H9 (cell line): ENCODE measurements around the gene ODF4. TPM values are rescaled to one million over a fixed set of nuclear protein-coding genes. Genes with fewer than 3 reads are reported as not detected.

Experiments used
- DNase-seq: peaks from one replicate; pipeline ENCODE4 v3.0.0-alpha.2; 2017
- H2AFZ ChIP-seq: one replicate; pipeline ENCODE4 v1.6.1; 2013; ENCODE audit warnings: mild to moderate bottlenecking, low read length, control low read depth, moderate library complexity
- H2AK5ac ChIP-seq: 2 replicates; pipeline ENCODE4 v1.6.1; 2013; ENCODE audit warnings: low read length, control low read depth, mixed read lengths; ENCODE audit not compliant: insufficient read length
- H2BK120ac ChIP-seq: one replicate; pipeline ENCODE4 v1.6.1; 2013; ENCODE audit warnings: low read depth, mild to moderate bottlenecking, low read length, control low read depth, inconsistent platforms; ENCODE audit not compliant: poor library complexity, severe bottlenecking
- H2BK12ac ChIP-seq: 2 replicates; pipeline ENCODE4 v1.6.1; 2013; ENCODE audit warnings: low read length, control low read depth, mixed read lengths, low read depth; ENCODE audit not compliant: insufficient read length
- H2BK15ac ChIP-seq: 2 replicates; pipeline ENCODE4 v1.6.1; 2013; ENCODE audit warnings: low read depth, low read length, control low read depth
- H2BK20ac ChIP-seq: one replicate; pipeline ENCODE4 v1.6.1; 2013; ENCODE audit warnings: low read depth, mild to moderate bottlenecking, low read length, control low read depth, inconsistent platforms; ENCODE audit not compliant: poor library complexity, severe bottlenecking
- H2BK5ac ChIP-seq: 2 replicates; pipeline ENCODE4 v1.6.1; 2013; ENCODE audit warnings: low read length, control low read depth, mixed read lengths; ENCODE audit not compliant: insufficient read length
- H3K14ac ChIP-seq: 2 replicates; pipeline ENCODE4 v1.6.1; 2013; ENCODE audit warnings: low read length, control low read depth; ENCODE audit not compliant: insufficient read depth
- H3K18ac ChIP-seq: 2 replicates; pipeline ENCODE4 v1.6.1; 2013; ENCODE audit warnings: low read depth, mild to moderate bottlenecking, mixed read lengths, low read length, control low read depth; ENCODE audit not compliant: insufficient read length
- H3K23ac ChIP-seq: 2 replicates; pipeline ENCODE4 v1.6.1; 2013; ENCODE audit warnings: low read length, control low read depth, mixed read lengths, low read depth; ENCODE audit not compliant: insufficient read length
- H3K23me2 ChIP-seq: 2 replicates; pipeline ENCODE4 v1.6.1; 2013; ENCODE audit warnings: low read depth, mild to moderate bottlenecking, mixed read lengths, low read length, control low read depth; ENCODE audit not compliant: insufficient read length, poor library complexity, severe bottlenecking
- H3K27ac ChIP-seq: 2 replicates; pipeline ENCODE4 v1.5.1; 2013; ENCODE audit warnings: low read length, control low read depth, mixed read lengths, low read depth; ENCODE audit not compliant: insufficient read length
- H3K27me3 ChIP-seq: 2 replicates; pipeline ENCODE4 v1.6.1; 2013; ENCODE audit warnings: low read length, control low read depth, inconsistent platforms; ENCODE audit not compliant: insufficient read depth
- H3K4ac ChIP-seq: 2 replicates; pipeline ENCODE4 v1.6.1; 2013; ENCODE audit warnings: low read depth, mild to moderate bottlenecking, control low read depth, inconsistent platforms, low read length, moderate library complexity
- H3K4me1 ChIP-seq: 2 replicates; pipeline ENCODE4 v1.6.1; 2013; ENCODE audit warnings: low read length, control low read depth, inconsistent platforms; ENCODE audit not compliant: insufficient read depth
- H3K4me2 ChIP-seq: 2 replicates; pipeline ENCODE4 v1.6.1; 2013; ENCODE audit warnings: low read length, control low read depth, mixed read lengths; ENCODE audit not compliant: insufficient read length, insufficient read depth
- H3K56ac ChIP-seq: 2 replicates; pipeline ENCODE4 v1.6.1; 2013; ENCODE audit warnings: low read depth, mild to moderate bottlenecking, mixed read lengths, low read length, control low read depth; ENCODE audit not compliant: insufficient read length
- H3K79me1 ChIP-seq: 2 replicates; pipeline ENCODE4 v1.6.1; 2013; ENCODE audit warnings: low read depth, mild to moderate bottlenecking, moderate library complexity, low read length, control low read depth, inconsistent platforms; ENCODE audit not compliant: insufficient read depth, poor library complexity, severe bottlenecking
- H3K79me2 ChIP-seq: 2 replicates; pipeline ENCODE4 v1.6.1; 2013; ENCODE audit warnings: low read length, control low read depth, inconsistent platforms; ENCODE audit not compliant: insufficient read depth
- H3K9ac ChIP-seq: 2 replicates; pipeline ENCODE4 v1.6.1; 2013; ENCODE audit warnings: low read length, control low read depth, mixed read lengths; ENCODE audit not compliant: insufficient read length; ENCODE audit errors: extremely low read depth
- H3K9me3 ChIP-seq: one replicate; pipeline ENCODE4 v1.6.1; 2013; ENCODE audit warnings: low read depth, low read length, inconsistent platforms; ENCODE audit not compliant: control insufficient read depth
- H3T11ph ChIP-seq: one replicate; pipeline ENCODE4 v1.6.1; 2013; ENCODE audit warnings: mild to moderate bottlenecking, low read length, control low read depth, inconsistent platforms
- H4K20me1 ChIP-seq: one replicate; pipeline ENCODE4 v1.6.1; 2013; ENCODE audit not compliant: control insufficient read depth, insufficient read length, insufficient read depth
- H4K5ac ChIP-seq: 2 replicates; pipeline ENCODE4 v1.6.1; 2013; ENCODE audit warnings: low read depth, mild to moderate bottlenecking, mixed read lengths, low read length, control low read depth; ENCODE audit not compliant: insufficient read length
- H4K8ac ChIP-seq: replicated peaks from 2 replicates; pipeline ENCODE4 v1.6.1; 2013; ENCODE audit warnings: low read length, control low read depth, mixed read lengths, low read depth; ENCODE audit not compliant: insufficient read length
- H4K91ac ChIP-seq: 2 replicates; pipeline ENCODE4 v1.6.1; 2013; ENCODE audit warnings: low read depth, mild to moderate bottlenecking, moderate library complexity, mixed read lengths, low read length, control low read depth; ENCODE audit not compliant: insufficient read length
- H3K27ac Mint-ChIP-seq, 3 experiments: 2 replicates in 2 of 3; 3 replicates in 1 of 3; pipeline ENCODE4 v1.8.0; 2020 to 2021; ENCODE audit warnings: mixed read lengths in 3 of 3, mild to moderate bottlenecking in 1 of 3, moderate library complexity in 1 of 3
- H3K27me3 Mint-ChIP-seq: 2 replicates; pipeline ENCODE4 v1.8.0; 2021; ENCODE audit warnings: low read depth, mild to moderate bottlenecking, moderate library complexity, mixed read lengths
- H3K36me3 Mint-ChIP-seq, 3 experiments: 2 replicates in 2 of 3; 3 replicates in 1 of 3; pipeline ENCODE4 v1.8.0; 2020 to 2021; ENCODE audit warnings: low read depth in 3 of 3, mixed read lengths in 3 of 3; ENCODE audit not compliant: insufficient read depth in 1 of 3
- H3K4me1 Mint-ChIP-seq, 2 experiments: 2 replicates each; pipeline ENCODE4 v1.8.0; 2020; ENCODE audit warnings: mixed read lengths in 2 of 2
- H3K4me3 Mint-ChIP-seq, 2 experiments: 2 replicates in 1 of 2; 3 replicates in 1 of 2; pipeline ENCODE4 v1.8.0; 2020 to 2021; ENCODE audit warnings: mild to moderate bottlenecking in 2 of 2, mixed read lengths in 2 of 2, moderate library complexity in 1 of 2
- H3K9me3 Mint-ChIP-seq, 2 experiments: 2 replicates in 1 of 2; 3 replicates in 1 of 2; pipeline ENCODE4 v1.8.0; 2020; ENCODE audit warnings: mild to moderate bottlenecking in 2 of 2, mixed read lengths in 2 of 2, moderate library complexity in 1 of 2
- WGBS: extraction: QIAGEN DNeasy Blood & Tissue Kit; methylation state at CpG from one replicate; pipeline ENCODE4 v1.1.7; 2013; ENCODE audit warnings: missing lambda C conversion rate, low lambda C conversion rate, mixed read lengths; ENCODE audit not compliant: insufficient read length; ENCODE audit errors: extremely low coverage; 5-methylcytosine and 5-hydroxymethylcytosine counted together
- total RNA-seq: library from RNA; stranded (reverse); gene quantifications from 2 replicates; pipeline ENCODE4 v1.2.1, GENCODE V29; 2021
- TF ChIP-seq, protein P1 (sequence below): fragments of 200-600 bp; sonication (generic); conservative IDR thresholded peaks from 3 replicates; pipeline ENCODE4 v1.8.0; 2021; ENCODE audit warnings: antibody characterized with exemption, mild to moderate bottlenecking

The ODF4 gene
- total RNA-seq, 1 experiment from 2014 or later: not detected

DNA sequence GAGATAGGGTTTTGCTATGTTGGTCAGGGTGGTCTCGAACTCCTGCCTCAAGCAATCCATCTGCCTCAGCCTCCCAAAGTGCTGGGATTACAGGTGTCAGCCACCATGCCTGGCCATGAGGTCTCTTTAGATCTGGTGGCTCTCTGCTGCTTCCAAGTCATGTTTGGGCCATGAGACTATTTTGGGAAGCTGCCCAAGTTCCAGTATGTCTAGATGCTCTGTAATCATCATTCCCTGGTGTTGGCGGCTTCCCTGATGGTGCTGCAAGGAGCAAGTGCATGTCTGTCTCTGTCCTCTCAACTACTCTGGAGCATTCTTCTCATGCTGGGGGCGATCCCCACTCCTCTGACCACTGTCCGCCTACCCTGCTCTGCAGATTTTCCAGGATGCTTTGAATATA is 6.4 kb upstream of the ODF4 start:
- Histone ChIP-seq H3K9ac (no peak overlapping the region), H3K18ac (no peak overlapping the region), H3K14ac (no peak overlapping the region), H2BK20ac (no peak overlapping the region), H2BK12ac (no peak overlapping the region), H2AFZ (no peak overlapping the region), H3K4me2 (no peak overlapping the region), H3K9me3 (no peaks in the 10 kb centered on the region), H3K56ac (no peak overlapping the region), H3T11ph (no peak overlapping the region), H3K23ac (no peak overlapping the region), H4K91ac (no peak overlapping the region), H3K79me2 (no peaks in the 10 kb centered on the region), H2BK15ac (no peak overlapping the region), H2BK120ac (no peak overlapping the region), H2BK5ac (no peak overlapping the region), H4K5ac (no peak overlapping the region), H3K27ac (no peak overlapping the region), H3K27me3 (no peaks in the 10 kb centered on the region), H3K4ac (no peak overlapping the region), H4K8ac (no peak overlapping the region), H3K4me1 (no peaks in the 10 kb centered on the region; the same call in 1 of the 2 replicates), H3K79me1 (no peaks in the 10 kb centered on the region), H3K23me2 (no peaks in the 10 kb centered on the region), H4K20me1 (no peaks in the 10 kb centered on the region), H2AK5ac (no peak overlapping the region)
- H3K27ac Mint-ChIP-seq: no peak overlapping the region
- peaks cover 10 to 11% of the 10 kb centered on the region in 2 experiments for H3K4me1 Mint-ChIP-seq
- TF ChIP-seq, protein P1, sequence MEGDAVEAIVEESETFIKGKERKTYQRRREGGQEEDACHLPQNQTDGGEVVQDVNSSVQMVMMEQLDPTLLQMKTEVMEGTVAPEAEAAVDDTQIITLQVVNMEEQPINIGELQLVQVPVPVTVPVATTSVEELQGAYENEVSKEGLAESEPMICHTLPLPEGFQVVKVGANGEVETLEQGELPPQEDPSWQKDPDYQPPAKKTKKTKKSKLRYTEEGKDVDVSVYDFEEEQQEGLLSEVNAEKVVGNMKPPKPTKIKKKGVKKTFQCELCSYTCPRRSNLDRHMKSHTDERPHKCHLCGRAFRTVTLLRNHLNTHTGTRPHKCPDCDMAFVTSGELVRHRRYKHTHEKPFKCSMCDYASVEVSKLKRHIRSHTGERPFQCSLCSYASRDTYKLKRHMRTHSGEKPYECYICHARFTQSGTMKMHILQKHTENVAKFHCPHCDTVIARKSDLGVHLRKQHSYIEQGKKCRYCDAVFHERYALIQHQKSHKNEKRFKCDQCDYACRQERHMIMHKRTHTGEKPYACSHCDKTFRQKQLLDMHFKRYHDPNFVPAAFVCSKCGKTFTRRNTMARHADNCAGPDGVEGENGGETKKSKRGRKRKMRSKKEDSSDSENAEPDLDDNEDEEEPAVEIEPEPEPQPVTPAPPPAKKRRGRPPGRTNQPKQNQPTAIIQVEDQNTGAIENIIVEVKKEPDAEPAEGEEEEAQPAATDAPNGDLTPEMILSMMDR: no peak
- WGBS: no CpG with 5 or more reads among the region's 4 CpGs
- no peaks in the 10 kb centered on the region for H3K9me3 Mint-ChIP-seq
- H3K27me3 Mint-ChIP-seq: peaks cover 4% of the 10 kb centered on the region
- no peaks in the 10 kb centered on the region; a peak in 1 of 7 replicates for H3K36me3 Mint-ChIP-seq
- no peak for DNase-seq
- H3K4me3 Mint-ChIP-seq: no peak overlapping the region
